T-helper 2 cell treated with Interferon-gamma antibody and Interleukin-4, amounts not matched to agents 5 μg/mL and 100 μg/mL, for 36 hours (primary cell): ENCODE measurements around the gene PCK2.

Source experiments
- DNase-seq: peaks from one replicate; pipeline ENCODE4 v3.0.0; 2021; ENCODE audit warnings: low spot score
- H3K27ac Mint-ChIP-seq: one replicate; pipeline ENCODE4 v1.8.0; 2021; ENCODE audit warnings: mild to moderate bottlenecking, mixed read lengths
- H3K27me3 Mint-ChIP-seq: one replicate; pipeline ENCODE4 v1.8.0; 2021; ENCODE audit warnings: low read depth, mixed read lengths
- H3K36me3 Mint-ChIP-seq: one replicate; pipeline ENCODE4 v1.8.0; 2021; ENCODE audit warnings: low read depth, mixed read lengths
- H3K4me1 Mint-ChIP-seq: one replicate; pipeline ENCODE4 v1.8.0; 2021; ENCODE audit warnings: low read depth, mixed read lengths
- H3K4me3 Mint-ChIP-seq: one replicate; pipeline ENCODE4 v1.8.0; 2022; ENCODE audit warnings: mild to moderate bottlenecking, moderate library complexity, mixed read lengths
- H3K9me3 Mint-ChIP-seq: one replicate; pipeline ENCODE4 v1.8.0; 2021; ENCODE audit warnings: mixed read lengths

PCK2 gene

GRCh38 chr14:24067133-24068082, 26.7 kb upstream of the PCK2 start:
- Mint-ChIP-seq H3K9me3 (no peaks in the 10 kb centered on the region), H3K4me3 (no peak overlapping the region), H3K27ac (no peak overlapping the region), H3K4me1 (no peaks in the 10 kb centered on the region), H3K36me3 (no peaks in the 10 kb centered on the region), H3K27me3 (no peaks in the 10 kb centered on the region)
- no peak for DNase-seq

DNA sequence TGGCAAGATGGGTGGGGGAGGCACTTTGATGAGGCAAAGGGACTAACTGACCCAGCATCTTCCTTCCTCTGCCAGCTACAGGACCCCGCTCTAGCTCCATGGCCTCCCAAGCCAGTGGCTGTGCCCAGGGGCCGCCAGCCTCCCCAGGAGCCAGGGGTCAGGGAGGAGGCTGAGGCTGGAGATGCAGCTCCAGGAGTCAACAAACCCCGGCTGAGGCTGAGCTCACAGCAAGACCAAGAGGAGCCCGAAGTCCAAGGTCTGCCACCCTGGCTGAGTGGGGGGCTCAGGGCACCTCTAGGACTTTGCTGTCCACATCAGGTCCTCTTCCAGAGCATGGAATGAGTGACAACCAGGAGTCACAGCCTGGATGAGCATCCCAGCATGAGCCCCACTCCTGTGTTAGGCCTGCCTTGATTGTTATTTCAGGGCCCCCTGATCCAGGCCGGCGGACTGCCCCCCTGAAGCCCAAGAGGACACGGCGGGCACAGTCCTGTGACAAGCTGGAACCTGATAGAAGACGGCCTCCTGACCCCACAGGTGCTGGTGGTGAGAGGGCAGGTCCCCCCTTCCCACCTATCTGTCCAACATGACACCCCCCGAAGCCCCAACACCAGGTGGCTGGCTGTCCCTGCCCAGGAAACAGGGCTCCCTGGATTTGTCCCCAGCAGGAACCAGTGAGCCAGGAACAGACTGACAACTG, 25.2 kb upstream of the PCK2 start:
- no peaks in the 10 kb centered on the region for H3K27me3 Mint-ChIP-seq
- no peak for DNase-seq
- no peaks in the 10 kb centered on the region for H3K4me1 Mint-ChIP-seq
- no peaks in the 10 kb centered on the region for H3K9me3 Mint-ChIP-seq
- no peak overlapping the region for H3K4me3 Mint-ChIP-seq
- no peak overlapping the region for H3K27ac Mint-ChIP-seq
- no peaks in the 10 kb centered on the region for H3K36me3 Mint-ChIP-seq

DNA sequence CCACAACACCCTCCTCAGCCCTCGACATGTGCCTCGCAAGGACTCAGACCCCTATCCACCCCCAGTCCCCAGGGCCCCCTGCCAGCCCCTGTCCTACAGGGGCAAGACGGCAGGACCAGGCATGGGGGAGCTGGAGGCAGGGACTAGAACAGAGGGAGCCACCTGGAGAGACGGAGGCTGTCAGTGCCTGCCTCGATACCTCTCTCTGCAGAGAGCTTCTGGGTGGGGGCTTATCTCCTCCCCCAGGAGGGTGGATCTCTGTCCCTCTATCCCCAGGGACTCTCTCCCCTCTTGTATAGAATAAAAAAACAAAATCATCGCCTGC, 24.7 kb upstream of the PCK2 start:
- DNase-seq, result no peak
- no peaks in the 10 kb centered on the region for H3K4me1 Mint-ChIP-seq
- no peak overlapping the region for H3K27ac Mint-ChIP-seq
- H3K9me3 Mint-ChIP-seq, result no peaks in the 10 kb centered on the region
- no peak overlapping the region for H3K4me3 Mint-ChIP-seq
- no peaks in the 10 kb centered on the region for H3K27me3 Mint-ChIP-seq
- H3K36me3 Mint-ChIP-seq, result no peaks in the 10 kb centered on the region

DNA sequence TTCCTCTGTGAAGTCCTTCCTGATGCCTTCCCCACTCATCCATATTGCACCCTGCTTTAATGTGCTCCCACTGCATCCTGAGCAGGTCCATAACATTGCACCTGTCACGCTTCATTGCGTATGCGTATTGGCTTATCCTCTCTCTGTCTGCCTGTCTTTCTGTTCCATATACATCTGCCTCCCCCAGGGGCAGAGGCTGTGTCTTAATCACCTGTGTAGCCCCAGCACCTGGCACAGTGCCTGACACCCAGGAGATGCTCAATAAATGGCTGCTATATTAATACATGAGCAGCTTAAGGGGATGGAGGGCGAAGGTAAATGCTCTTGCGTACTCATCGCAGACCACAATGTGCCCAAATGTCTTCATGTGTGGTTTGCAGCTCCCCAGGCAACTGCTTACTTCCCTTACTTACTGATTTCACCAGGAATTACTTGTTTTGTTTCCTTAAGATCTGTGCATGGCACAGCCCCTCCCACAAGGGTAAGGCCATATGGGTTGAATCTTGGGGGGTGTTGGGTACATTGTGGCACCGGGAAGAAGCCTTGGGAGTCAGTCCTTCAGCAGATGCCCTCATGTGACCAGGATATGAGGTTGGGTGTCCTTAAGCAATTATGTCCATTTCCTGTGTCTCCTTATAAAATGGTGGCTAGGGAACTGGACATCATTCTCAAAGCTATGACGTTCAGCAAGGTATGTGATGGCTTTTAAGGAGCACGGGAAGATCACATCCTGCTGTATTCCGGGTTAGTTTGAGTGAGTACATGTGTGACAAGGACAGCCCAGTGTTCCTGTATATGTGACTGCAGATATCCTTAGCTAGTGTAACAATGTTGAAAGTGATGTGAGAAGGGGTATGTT, 23.6 kb upstream of the PCK2 start:
- DNase-seq, result no peak
- Mint-ChIP-seq H3K27ac (no peak overlapping the region), H3K4me1 (peaks cover 5% of the 10 kb centered on the region), H3K27me3 (no peaks in the 10 kb centered on the region), H3K9me3 (no peaks in the 10 kb centered on the region), H3K36me3 (no peaks in the 10 kb centered on the region), H3K4me3 (no peak overlapping the region)

GRCh38 chr14:24071144-24071697, 22.9 kb upstream of the PCK2 start, which contains the start of gene CPNE6:
Gene CPNE6 (plus strand): TSS chr14:24071562. CDS start chr14:24072937, 1,375 bp downstream.
- no peak within 1 kb of the TSS for H3K4me3 Mint-ChIP-seq
- peaks cover 10% of the 10 kb centered on the region for H3K4me1 Mint-ChIP-seq
- H3K27ac Mint-ChIP-seq, result no peak within 1 kb of the TSS
- H3K9me3 Mint-ChIP-seq, result no peaks in the 10 kb centered on the region
- no peaks in the 10 kb centered on the region for H3K27me3 Mint-ChIP-seq
- peak; percentile 48 for DNase-seq
- H3K36me3 Mint-ChIP-seq, result no peaks in the 10 kb centered on the region

DNA sequence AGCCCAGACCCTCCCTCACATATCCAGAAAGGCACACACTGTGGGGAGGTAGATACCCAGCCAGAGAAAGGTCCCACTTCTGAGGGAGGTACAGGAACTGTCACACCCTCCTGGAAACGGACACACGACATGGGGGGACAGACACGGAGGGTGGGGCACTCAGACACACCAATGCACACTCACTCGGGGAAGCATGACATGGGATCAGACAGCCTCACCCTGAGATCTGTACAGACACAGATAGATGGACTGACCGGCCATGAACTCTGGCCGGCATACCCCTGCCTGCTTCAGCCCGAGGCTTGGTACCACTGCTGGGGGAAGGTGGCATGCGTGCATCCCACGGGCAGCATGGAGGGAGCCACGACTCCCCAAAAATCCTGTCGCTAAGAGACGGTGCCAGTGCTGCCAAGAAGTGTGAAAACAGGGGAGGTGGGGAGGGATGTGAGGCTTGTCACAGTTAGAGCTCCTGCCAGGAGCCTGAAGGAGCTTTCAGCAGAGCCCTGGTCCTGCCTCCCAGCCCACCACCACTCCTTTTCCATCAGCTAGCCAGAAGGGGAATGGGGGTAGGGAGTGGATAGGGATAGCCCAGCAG, 22.2 kb upstream of the PCK2 start:
- Mint-ChIP-seq H3K4me1 (peaks cover 10% of the 10 kb centered on the region), H3K27ac (no peak overlapping the region), H3K9me3 (no peaks in the 10 kb centered on the region), H3K4me3 (no peak overlapping the region), H3K27me3 (no peaks in the 10 kb centered on the region), H3K36me3 (no peaks in the 10 kb centered on the region)
- DNase-seq, result no peak

DNA sequence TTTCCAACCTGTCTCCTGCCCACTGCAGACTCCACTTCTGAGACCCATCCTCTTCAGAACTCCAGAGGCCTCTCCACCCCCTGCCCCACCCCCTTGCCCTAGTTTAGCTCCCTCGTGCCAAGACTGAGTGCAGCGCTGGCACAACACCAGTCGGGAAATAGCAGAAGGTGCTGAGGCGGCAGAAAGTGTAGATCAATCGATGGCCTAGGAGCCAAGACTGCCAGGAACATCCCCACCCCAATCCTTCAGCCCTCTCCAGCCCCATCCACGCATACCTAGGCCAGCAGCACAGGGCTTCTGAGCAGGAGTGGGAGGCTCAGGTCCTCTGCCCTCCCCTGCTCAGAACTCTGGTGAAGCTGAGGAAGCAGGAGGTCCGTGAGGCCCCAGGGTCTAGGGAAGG, 21.7 kb upstream of the PCK2 start:
- H3K9me3 Mint-ChIP-seq, result no peaks in the 10 kb centered on the region
- no peaks in the 10 kb centered on the region for H3K27me3 Mint-ChIP-seq
- no peak for DNase-seq
- no peak overlapping the region for H3K27ac Mint-ChIP-seq
- H3K4me3 Mint-ChIP-seq, result no peak overlapping the region
- H3K4me1 Mint-ChIP-seq, result peaks cover 10% of the 10 kb centered on the region
- H3K36me3 Mint-ChIP-seq, result no peaks in the 10 kb centered on the region

DNA sequence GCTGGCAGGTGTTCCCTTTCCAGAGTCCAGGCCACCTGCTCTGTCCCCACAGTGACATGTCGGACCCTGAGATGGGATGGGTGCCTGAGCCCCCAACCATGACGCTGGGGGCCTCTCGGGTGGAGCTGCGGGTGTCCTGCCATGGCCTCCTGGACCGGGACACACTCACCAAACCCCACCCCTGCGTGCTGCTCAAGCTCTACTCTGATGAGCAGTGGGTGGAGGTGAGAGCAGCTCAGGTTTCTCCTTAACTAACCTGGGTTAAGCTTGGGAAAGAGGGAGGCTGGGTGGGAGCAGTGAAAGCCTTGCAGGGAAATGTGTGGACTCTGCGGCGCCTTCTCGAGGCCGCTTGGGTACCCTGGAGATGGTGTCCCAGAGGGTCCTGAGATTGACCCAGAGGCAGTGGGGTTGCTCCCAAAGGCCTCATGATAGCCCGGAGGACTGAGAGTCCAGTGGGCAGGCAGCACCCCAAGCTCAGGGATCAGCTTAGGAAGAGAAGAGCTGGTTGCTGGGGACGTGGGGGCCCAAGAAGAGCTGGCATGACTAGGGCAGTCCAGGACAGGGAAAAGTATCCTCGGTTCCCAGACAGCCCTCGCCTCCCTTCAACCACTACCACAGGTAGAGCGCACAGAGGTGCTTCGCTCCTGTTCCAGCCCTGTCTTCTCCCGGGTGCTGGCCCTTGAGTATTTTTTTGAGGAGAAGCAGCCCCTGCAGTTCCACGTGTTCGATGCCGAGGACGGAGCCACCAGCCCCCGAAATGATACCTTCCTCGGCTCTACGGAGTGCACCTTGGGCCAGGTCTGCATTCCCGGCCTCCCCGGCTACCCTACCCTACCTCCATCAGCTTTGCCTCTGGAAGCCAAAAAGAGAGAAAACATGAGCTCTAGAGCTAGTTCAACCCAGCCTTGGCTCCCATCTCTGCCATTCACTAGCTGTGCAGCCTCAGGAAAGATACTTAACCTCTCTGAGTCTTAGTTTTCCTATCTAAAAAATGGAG, 20.9 kb upstream of the PCK2 start:
- no peak for DNase-seq
- Mint-ChIP-seq H3K27ac (no peak overlapping the region), H3K4me3 (no peak overlapping the region), H3K27me3 (no peaks in the 10 kb centered on the region), H3K36me3 (no peaks in the 10 kb centered on the region), H3K4me1 (peaks cover 10% of the 10 kb centered on the region), H3K9me3 (no peaks in the 10 kb centered on the region)

GRCh38 chr14:24074625-24075484, 19.3 kb upstream of the PCK2 start:
- no peaks in the 10 kb centered on the region for H3K9me3 Mint-ChIP-seq
- H3K36me3 Mint-ChIP-seq, result no peaks in the 10 kb centered on the region
- peak overlapping the region; percentile 23 for H3K27ac Mint-ChIP-seq
- H3K4me3 Mint-ChIP-seq, result no peak overlapping the region
- no peak for DNase-seq
- peaks cover 12% of the 10 kb centered on the region for H3K4me1 Mint-ChIP-seq
- H3K27me3 Mint-ChIP-seq, result no peaks in the 10 kb centered on the region

DNA sequence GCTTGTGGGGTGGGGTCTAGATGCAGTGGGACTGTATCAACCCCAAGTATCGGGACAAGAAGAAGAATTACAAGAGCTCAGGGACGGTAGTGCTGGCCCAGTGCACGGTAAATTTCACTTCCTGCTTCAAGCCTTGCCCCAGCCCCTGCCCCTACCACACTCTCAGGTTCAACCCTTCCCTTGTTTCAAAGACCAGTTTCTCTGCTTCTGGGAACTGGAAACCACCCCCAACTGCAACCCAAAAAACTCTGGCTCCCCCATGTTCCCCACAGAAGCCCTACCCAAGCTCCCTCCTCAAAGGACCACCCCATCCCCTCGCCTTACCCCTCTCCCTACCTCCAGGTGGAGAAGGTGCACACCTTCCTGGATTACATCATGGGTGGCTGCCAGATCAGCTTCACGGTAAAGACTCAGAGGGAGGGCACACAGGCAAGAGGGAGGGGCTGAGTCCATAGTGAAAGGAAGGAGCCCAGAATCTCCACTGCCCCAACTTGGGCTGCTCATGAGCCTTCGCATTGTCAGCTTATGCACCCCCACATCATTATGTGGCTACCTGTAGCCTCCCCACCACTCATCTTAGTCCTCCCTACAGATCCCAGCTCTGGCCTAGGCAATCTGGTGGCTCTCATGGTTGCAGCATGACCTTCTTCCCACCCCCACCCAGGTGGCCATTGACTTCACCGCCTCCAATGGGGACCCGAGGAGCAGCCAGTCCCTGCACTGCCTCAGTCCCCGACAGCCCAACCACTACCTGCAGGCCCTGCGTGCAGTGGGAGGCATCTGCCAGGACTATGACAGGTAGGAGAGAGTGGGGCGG, 18.4 kb upstream of the PCK2 start:
- H3K4me1 Mint-ChIP-seq, result peaks cover 19% of the 10 kb centered on the region
- H3K9me3 Mint-ChIP-seq, result no peaks in the 10 kb centered on the region
- peak overlapping the region; percentile 34 for H3K4me3 Mint-ChIP-seq
- H3K36me3 Mint-ChIP-seq, result no peaks in the 10 kb centered on the region
- no peak for DNase-seq
- no peaks in the 10 kb centered on the region for H3K27me3 Mint-ChIP-seq
- peak overlapping the region; percentile 23 for H3K27ac Mint-ChIP-seq

GRCh38 chr14:24076302-24076601, 17.9 kb upstream of the PCK2 start:
- no peaks in the 10 kb centered on the region for H3K36me3 Mint-ChIP-seq
- no peak overlapping the region for H3K27ac Mint-ChIP-seq
- no peaks in the 10 kb centered on the region for H3K9me3 Mint-ChIP-seq
- peaks cover 22% of the 10 kb centered on the region for H3K4me1 Mint-ChIP-seq
- no peak overlapping the region for H3K4me3 Mint-ChIP-seq
- DNase-seq, result no peak
- no peaks in the 10 kb centered on the region for H3K27me3 Mint-ChIP-seq
